Endothelial cell of umbilical vein (primary cell): Measurements from ENCODE around the gene CMTM7. TPM values are rescaled to one million over a fixed set of nuclear protein-coding genes. Genes with fewer than 3 reads are reported as not detected.

ENCODE experiments used
- BruUV-seq: library from RNA; stranded (reverse); fragments of 400-500 nt; replicated peaks from 2 replicates; lab custom pipeline; 2021; lab: Mats Ljungman, UMichigan
- CTCF ChIA-PET: fragments of 300-600, 350-600 bp; sonication (Branson Sonifier 250); formaldehyde crosslinking; loops from one replicate; lab custom pipeline; 2021; ENCODE audit warnings: antibody characterized with exemption, inconsistent platforms; lab: Charles Lee
- POLR2A ChIA-PET: fragments of 300-600, 350-600 bp; sonication (Branson Sonifier 250); formaldehyde crosslinking; loops from one replicate; lab custom pipeline; 2021; ENCODE audit warnings: antibody characterized with exemption, inconsistent platforms; lab: Charles Lee
- DNase-seq: peaks from one replicate; pipeline ENCODE4 v3.0.0-alpha.2; 2011; ENCODE audit warnings: low read depth, low spot score
- FAIRE-seq: peaks from 2 replicates; lab custom pipeline; 2011; peaks lifted over from hg19 to GRCh38; lab: Jason Lieb, UNC
- H2AFZ ChIP-seq: 2 replicates; pipeline ENCODE4 v1.6.0; 2012; ENCODE audit warnings: low read depth, low read length, control low read depth, inconsistent platforms
- H3K27ac ChIP-seq: 2 replicates; pipeline ENCODE4 v1.5.1; 2011; ENCODE audit warnings: low read depth, mild to moderate bottlenecking, control low read depth, low read length, moderate library complexity; ENCODE audit not compliant: insufficient read depth
- H3K27me3 ChIP-seq, 2 experiments: 2 replicates each; pipeline versions ENCODE4 v1.6.0 to v1.6.1; 2011; ENCODE audit warnings: low read length in 2 of 2, mixed read lengths in 1 of 2; ENCODE audit not compliant: control insufficient read depth in 2 of 2, insufficient read depth in 2 of 2
- H3K36me3 ChIP-seq, 2 experiments: 2 replicates in 1 of 2; 3 replicates in 1 of 2; pipeline ENCODE4 v1.5.1; 2011; ENCODE audit warnings: low read length in 2 of 2, mild to moderate bottlenecking in 1 of 2, moderate library complexity in 1 of 2; ENCODE audit not compliant: control insufficient read depth in 2 of 2, insufficient read depth in 2 of 2; ENCODE audit errors: extremely low read depth in 1 of 2
- H3K4me1 ChIP-seq: 3 replicates; pipeline ENCODE4 v1.5.1; 2011; ENCODE audit warnings: mild to moderate bottlenecking, low read length; ENCODE audit not compliant: control insufficient read depth, insufficient read depth; ENCODE audit errors: extremely low read depth
- H3K4me2 ChIP-seq: 2 replicates; pipeline ENCODE4 v1.6.1; 2011; ENCODE audit warnings: low read length, control low read depth, mixed read lengths; ENCODE audit not compliant: insufficient read depth
- H3K4me3 ChIP-seq, 3 experiments: fragments of 200-600 bp in 1 of 3; sonication (generic), shearing (Covaris generic) in 1 of 3; replicated peaks in 1 of 3; 2 replicates each; pipeline ENCODE4 v1.5.1; 2011 to 2016; ENCODE audit warnings: control low read depth in 3 of 3, low read length in 3 of 3, mild to moderate bottlenecking in 2 of 3, inconsistent platforms in 1 of 3, low read depth in 1 of 3, moderate library complexity in 1 of 3; ENCODE audit not compliant: insufficient read depth in 1 of 3
- H3K79me2 ChIP-seq: 2 replicates; pipeline ENCODE4 v1.6.0; 2012; ENCODE audit warnings: low read length, inconsistent platforms; ENCODE audit not compliant: control insufficient read depth, insufficient read depth
- H3K9ac ChIP-seq: replicated peaks from 2 replicates; pipeline ENCODE3; 2011; ENCODE audit warnings: low read length, control low read depth; ENCODE audit not compliant: insufficient read depth; ENCODE audit errors: extremely low read depth
- H3K9me1 ChIP-seq: replicated peaks from 3 replicates; pipeline ENCODE4 v1.6.0; 2011; ENCODE audit warnings: mild to moderate bottlenecking, low read length; ENCODE audit not compliant: control insufficient read depth, insufficient read depth; ENCODE audit errors: extremely low read depth
- H3K9me3 ChIP-seq: replicated peaks from 2 replicates; pipeline ENCODE4 v1.5.1; 2012; ENCODE audit warnings: low read length, inconsistent platforms; ENCODE audit not compliant: control insufficient read depth, insufficient read depth
- H4K20me1 ChIP-seq: replicated peaks from 2 replicates; pipeline ENCODE3; 2011; ENCODE audit warnings: mild to moderate bottlenecking, low read length; ENCODE audit not compliant: control insufficient read depth, insufficient read depth; ENCODE audit errors: extremely low read depth
- EZH2 ChIP-seq: IDR thresholded peaks from 2 replicates; pipeline ENCODE4 v1.6.1; 2012; ENCODE audit warnings: borderline replicate concordance, low read depth, mild to moderate bottlenecking, moderate library complexity, low read length, inconsistent platforms; ENCODE audit not compliant: severe bottlenecking
- FOS ChIP-seq: IDR thresholded peaks from 2 replicates; pipeline ENCODE4 v1.6.1; 2011; ENCODE audit warnings: mild to moderate bottlenecking, low read length, moderate library complexity, borderline replicate concordance; ENCODE audit not compliant: insufficient read depth
- GATA2 ChIP-seq: IDR thresholded peaks from 2 replicates; pipeline ENCODE4 v1.7.0; 2011; ENCODE audit warnings: low read depth, mild to moderate bottlenecking, moderate library complexity, mixed read lengths, low read length; ENCODE audit not compliant: insufficient read length, insufficient read depth
- JUN ChIP-seq: IDR thresholded peaks from 2 replicates; pipeline ENCODE4 v1.6.1; 2011; ENCODE audit warnings: borderline replicate concordance, low read depth; ENCODE audit not compliant: insufficient read length, insufficient read depth
- MYC ChIP-seq: IDR thresholded peaks from one replicate; pipeline ENCODE4 v1.6.1; 2011; ENCODE audit warnings: mild to moderate bottlenecking, low read depth, low read length
- POLR2A ChIP-seq: IDR thresholded peaks from 2 replicates; pipeline ENCODE4 v1.6.1; 2012; ENCODE audit warnings: low read depth, mild to moderate bottlenecking, control low read depth, low read length
- POLR2AphosphoS5 ChIP-seq: IDR thresholded peaks from 2 replicates; pipeline ENCODE4 v1.6.1; 2012; ENCODE audit warnings: low read depth, mild to moderate bottlenecking, control low read depth, low read length, moderate library complexity; ENCODE audit not compliant: insufficient read depth
- dilution Hi-C: fragments of 300-500 bp; cut with MboI; formaldehyde crosslinking; loops from one replicate; pipeline ENCODE4 v1.15.0; 2019; ENCODE audit warnings: low sequenced_read_pairs; ENCODE audit not compliant: extremely low pct_ligation_motif_present
- intact Hi-C: fragments of 100-400 bp; cut with micrococcal nuclease; formaldehyde crosslinking; loops from one replicate; pipeline ENCODE4 v1.10.0; 2022
- polyA plus RNA-seq, 4 experiments: library from polyadenylated mRNA; depleted of rRNA in 3 of 4; stranded (reverse) in 3 of 4; unstranded in 1 of 4; fragments of >200 nt; gene quantifications; 2 replicates each; pipeline versions ENCODE4 v1.2.1 to v1.2.3, GENCODE V29; 2011 to 2012; ENCODE audit warnings: missing spikeins in 1 of 4
- total RNA-seq: library from RNA; stranded (reverse); gene quantifications from 2 replicates; pipeline ENCODE4 v1.2.3, GENCODE V29; 2021
- TF ChIP-seq, protein P1 (sequence below): IDR thresholded peaks from 2 replicates; pipeline ENCODE4 v1.6.1; 2011; ENCODE audit not compliant: insufficient read depth, insufficient read length
- TF ChIP-seq, protein P2 (sequence below), 2 donors: IDR thresholded peaks; 1 replicate in 1 of 2; 2 replicates in 1 of 2; pipeline ENCODE4 v1.5.1; 2011; ENCODE audit warnings: low read length in 2 of 2, mild to moderate bottlenecking in 2 of 2, moderate library complexity in 2 of 2, control low read depth in 1 of 2, inconsistent platforms in 1 of 2, low read depth in 1 of 2; ENCODE audit not compliant: insufficient read depth in 1 of 2; ENCODE audit errors: extremely low read depth in 1 of 2

Gene CMTM7
- total and polyA plus RNA-seq, 2 donors (not counting 3 experiments of a cell fraction or from before 2014, with no cell fraction given), result 44.7 to 88.5 TPM

DNA sequence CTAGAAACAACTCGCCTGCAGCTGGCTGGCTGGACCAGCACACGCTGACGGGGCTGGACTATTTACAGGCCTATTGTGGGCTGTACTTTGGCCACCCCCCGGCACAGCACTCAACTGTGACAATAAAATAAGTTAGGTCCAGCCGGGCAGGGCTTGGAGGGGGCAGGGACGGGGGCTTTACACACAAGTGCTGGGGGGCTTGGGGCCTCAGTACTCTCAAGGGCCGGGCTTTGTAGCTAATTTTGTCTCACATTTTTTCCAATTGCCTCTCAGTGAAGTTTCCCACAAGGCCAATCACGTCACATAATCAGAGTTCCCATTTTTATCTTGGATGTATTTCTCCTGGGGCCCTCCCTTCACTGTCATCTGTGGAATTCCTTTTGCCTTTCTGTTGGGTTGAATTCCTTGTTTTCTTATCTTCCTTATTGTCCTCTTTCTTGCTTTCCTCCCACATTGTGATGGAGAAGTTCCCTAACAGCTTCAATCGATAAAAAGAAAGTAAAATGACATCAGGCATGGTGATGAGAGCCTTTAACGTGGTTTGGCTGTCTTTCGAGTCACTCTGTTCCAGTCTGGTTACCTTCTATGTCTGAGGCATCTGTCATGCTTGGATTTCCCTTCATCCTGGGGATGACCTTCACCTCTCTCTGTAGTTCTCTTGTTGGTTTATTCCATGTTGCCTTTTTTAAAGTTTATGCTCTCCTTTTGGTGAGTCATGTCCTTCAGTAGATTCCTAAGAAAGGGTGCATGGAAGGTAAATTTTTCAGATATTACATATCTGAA lies 44.1 kb upstream of the CMTM7 start:
- CTCF ChIA-PET, result interaction anchor here (0.6 to 1.8 kb wide), 3 partner anchors 16 to 1469 kb away, joined by 3 to 6 read pairs (median 4); no protein-coding TSS in a partner anchor
- FAIRE-seq (no peak), DNase-seq (no peak)
- no peaks in the 10 kb centered on the region for H3K4me1 ChIP-seq
- no peaks in the 10 kb centered on the region for H3K79me2 ChIP-seq
- no peak overlapping the region for H2AFZ ChIP-seq
- intact Hi-C loops, result no loop called here
- no peak overlapping the region for H3K27ac ChIP-seq
- no peaks in the 10 kb centered on the region for H3K9me1 ChIP-seq
- no peaks in the 10 kb centered on the region for H3K36me3 ChIP-seq
- TF ChIP-seq, protein P1, sequence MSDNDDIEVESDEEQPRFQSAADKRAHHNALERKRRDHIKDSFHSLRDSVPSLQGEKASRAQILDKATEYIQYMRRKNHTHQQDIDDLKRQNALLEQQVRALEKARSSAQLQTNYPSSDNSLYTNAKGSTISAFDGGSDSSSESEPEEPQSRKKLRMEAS, result no peak
- TF ChIP-seq POLR2AphosphoS5 (no peak), EZH2 (no peak), POLR2A (no peak), GATA2 (no peak), MYC (no peak), JUN (no peak), FOS (no peak)
- TF ChIP-seq, protein P2, sequence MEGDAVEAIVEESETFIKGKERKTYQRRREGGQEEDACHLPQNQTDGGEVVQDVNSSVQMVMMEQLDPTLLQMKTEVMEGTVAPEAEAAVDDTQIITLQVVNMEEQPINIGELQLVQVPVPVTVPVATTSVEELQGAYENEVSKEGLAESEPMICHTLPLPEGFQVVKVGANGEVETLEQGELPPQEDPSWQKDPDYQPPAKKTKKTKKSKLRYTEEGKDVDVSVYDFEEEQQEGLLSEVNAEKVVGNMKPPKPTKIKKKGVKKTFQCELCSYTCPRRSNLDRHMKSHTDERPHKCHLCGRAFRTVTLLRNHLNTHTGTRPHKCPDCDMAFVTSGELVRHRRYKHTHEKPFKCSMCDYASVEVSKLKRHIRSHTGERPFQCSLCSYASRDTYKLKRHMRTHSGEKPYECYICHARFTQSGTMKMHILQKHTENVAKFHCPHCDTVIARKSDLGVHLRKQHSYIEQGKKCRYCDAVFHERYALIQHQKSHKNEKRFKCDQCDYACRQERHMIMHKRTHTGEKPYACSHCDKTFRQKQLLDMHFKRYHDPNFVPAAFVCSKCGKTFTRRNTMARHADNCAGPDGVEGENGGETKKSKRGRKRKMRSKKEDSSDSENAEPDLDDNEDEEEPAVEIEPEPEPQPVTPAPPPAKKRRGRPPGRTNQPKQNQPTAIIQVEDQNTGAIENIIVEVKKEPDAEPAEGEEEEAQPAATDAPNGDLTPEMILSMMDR (IDR thresholded peaks at IDR 0.05; ENCODE audit: extremely low read depth in 1 of 2, insufficient read depth in 1 of 2, low read depth in 1 of 2, low read length in 2 of 2), result no peak
- dilution Hi-C loops, result no loop called here
- POLR2A ChIA-PET, result interaction anchor here (0.7 kb wide), 1 partner anchor 635 kb away, joined by 4 read pairs; no protein-coding TSS in a partner anchor
- no peaks in the 10 kb centered on the region for H3K9me3 ChIP-seq
- no peaks in the 10 kb centered on the region for H4K20me1 ChIP-seq
- no TSS peak for BruUV-seq
- no peaks in the 10 kb centered on the region for H3K27me3 ChIP-seq
- no peak overlapping the region for H3K9ac ChIP-seq
- no peak overlapping the region for H3K4me3 ChIP-seq
- no peak overlapping the region for H3K4me2 ChIP-seq
